ENCODE measurements around the gene DGKG.

Gene DGKG

GRCh38 chr3:186322761-186323160, 39.3 kb downstream of the DGKG start:
- in situ Hi-C loops (cut with MboI; ENCODE audit: low pct_unique_long_range_greater_than_20kb, low sequenced_read_pairs), result no loop called here
- no peak for DNase-seq

DNA sequence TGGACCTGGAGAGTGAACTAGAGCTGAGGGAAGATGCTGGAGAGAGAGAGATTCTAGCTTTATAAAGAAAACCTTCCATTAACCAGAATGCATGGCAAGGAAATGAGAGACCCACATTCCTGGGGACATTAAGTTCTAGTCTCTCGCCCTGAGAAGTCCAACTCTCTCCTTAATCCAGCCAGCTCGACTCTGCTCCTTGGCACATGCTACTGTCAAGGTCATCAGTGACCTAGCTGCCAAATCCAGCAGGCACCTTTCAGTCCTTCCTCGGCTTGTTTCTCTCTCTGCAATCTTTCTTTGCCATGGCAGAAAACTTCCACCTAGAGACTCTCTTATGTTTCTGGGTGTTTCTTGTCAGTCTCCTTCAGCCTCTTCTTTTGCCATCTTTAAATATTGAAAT, 40.3 kb downstream of the DGKG start:
- in situ Hi-C loops (cut with MboI; ENCODE audit: low pct_unique_long_range_greater_than_20kb, low sequenced_read_pairs), result no loop called here

DNA sequence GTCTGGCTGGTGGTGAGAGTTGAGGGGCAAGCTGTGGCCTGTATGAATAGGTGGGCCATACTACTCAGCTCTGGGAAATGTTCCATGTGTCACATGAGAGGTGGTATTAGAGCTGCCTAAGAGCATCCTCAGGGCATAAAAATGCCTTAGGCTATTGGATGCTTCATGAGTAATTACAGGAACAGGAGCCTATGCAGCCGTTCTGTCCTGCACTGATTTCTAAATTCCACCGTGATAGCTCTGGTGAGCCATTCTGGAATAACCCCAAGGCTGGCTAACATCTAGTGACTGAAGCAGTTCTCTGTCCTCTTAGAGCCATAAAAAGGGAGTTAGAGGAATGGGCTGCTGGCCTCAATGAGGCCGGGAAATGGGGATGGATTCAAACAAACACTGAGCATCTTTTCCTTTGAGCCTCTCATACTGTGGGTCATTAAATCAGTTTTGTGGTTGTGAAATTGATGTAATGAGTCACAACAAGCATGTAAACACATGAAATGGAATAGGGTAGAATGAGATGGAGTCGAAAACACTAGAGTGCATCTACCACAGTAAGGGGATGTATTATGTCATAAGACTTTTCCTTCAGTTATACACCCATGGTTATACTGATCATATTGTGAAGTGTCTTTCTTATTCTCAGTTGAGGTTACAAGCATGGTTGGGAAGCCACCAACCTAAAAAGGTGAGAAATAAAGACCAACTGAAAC, 41.0 kb downstream of the DGKG start:
- in situ Hi-C loops (cut with MboI; ENCODE audit: low pct_unique_long_range_greater_than_20kb, low sequenced_read_pairs), result no loop called here
- DNase-seq, result no peak

More for the DNA sequence above, 40.3 kb downstream of the DGKG start:
- DNase-seq, result no peak

DNA sequence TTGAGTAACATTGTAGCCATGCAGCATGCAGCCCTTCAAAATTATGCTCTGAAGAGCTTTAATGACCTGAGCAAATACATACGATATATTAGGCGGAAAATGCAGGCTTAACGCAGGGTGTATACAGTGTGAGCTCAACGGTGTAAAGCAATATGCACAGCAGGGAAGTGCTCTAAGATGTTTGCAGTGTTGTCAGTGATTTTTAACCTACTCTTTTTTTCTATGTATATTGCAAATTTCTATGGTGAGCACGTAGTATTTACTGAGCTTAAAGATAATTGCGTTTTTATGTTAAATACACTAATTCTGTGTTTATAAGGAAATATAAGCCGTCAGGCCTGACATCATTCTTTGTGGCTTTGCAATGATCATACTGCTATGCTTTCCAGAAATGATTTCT, 42.1 kb downstream of the DGKG start:
- in situ Hi-C loops (cut with MboI; ENCODE audit: low pct_unique_long_range_greater_than_20kb, low sequenced_read_pairs), result no loop called here
- no peak for DNase-seq

GRCh38 chr3:186318135-186318534, 43.9 kb downstream of the DGKG start:
- DNase-seq, result no peak
- in situ Hi-C loops (cut with MboI; ENCODE audit: low pct_unique_long_range_greater_than_20kb, low sequenced_read_pairs), result no loop called here

- in situ Hi-C loops (cut with MboI; ENCODE audit: low pct_unique_long_range_greater_than_20kb, low sequenced_read_pairs), result no loop called here
- DNase-seq, result no peak
Measured at GRCh38 chr3:186317478-186317877, 44.6 kb downstream of the DGKG start.

GRCh38 chr3:186316666-186317260, 45.3 kb downstream of the DGKG start:
- in situ Hi-C loops (cut with MboI; ENCODE audit: low pct_unique_long_range_greater_than_20kb, low sequenced_read_pairs), result no loop called here
- no peak for DNase-seq

DNA sequence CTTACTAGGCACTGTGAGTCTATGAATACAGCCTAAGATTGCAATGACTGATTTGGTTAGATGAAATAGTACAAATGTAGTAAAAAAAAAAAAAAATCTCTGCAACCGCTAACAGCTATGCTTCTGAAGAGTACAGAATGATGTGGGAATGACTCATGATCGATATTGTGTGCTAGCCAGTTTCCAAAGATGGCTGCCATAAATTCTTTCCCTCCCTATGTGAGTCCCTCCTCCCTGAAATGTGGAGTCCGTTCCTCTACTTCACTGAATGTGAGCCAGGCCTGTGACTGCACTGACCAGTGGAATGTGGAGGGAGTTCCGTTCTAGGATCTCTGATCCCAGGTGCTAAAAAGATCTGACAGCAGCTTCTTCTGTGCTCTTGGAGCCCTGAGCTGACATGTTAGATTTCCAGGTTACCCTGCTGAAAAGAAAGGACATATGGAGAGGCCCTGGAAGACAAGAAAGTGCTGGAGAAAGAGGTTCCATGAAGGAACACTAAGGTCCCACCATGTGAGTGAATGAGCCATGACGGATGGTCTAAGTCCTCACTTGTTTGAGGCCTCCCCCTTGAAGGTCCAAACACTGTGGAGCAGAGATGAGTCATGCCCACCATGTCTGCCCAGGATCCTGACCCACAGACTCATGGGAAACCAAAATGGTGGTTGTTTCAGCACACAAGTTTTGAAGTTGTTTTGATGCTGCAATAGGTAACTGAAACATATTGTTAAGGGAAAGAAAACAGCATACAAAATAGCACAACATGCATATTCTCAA, 46.3 kb downstream of the DGKG start:
- no peak for DNase-seq
- in situ Hi-C loops (cut with MboI; ENCODE audit: low pct_unique_long_range_greater_than_20kb, low sequenced_read_pairs), result no loop called here

- in situ Hi-C loops (cut with MboI; ENCODE audit: low pct_unique_long_range_greater_than_20kb, low sequenced_read_pairs), result no loop called here
Measured at GRCh38 chr3:186314896-186315295, 47.1 kb downstream of the DGKG start.

GRCh38 chr3:186311441-186311840, 50.6 kb downstream of the DGKG start:
- in situ Hi-C loops (cut with MboI; ENCODE audit: low pct_unique_long_range_greater_than_20kb, low sequenced_read_pairs), result no loop called here
- no peak for DNase-seq

More at GRCh38 chr3:186314896-186315295, 47.1 kb downstream of the DGKG start:
- DNase-seq, result no peak

GRCh38 chr3:186308549-186308948, 53.5 kb downstream of the DGKG start:
- in situ Hi-C loops (cut with MboI; ENCODE audit: low pct_unique_long_range_greater_than_20kb, low sequenced_read_pairs), result no loop called here
- DNase-seq, result no peak

DNA sequence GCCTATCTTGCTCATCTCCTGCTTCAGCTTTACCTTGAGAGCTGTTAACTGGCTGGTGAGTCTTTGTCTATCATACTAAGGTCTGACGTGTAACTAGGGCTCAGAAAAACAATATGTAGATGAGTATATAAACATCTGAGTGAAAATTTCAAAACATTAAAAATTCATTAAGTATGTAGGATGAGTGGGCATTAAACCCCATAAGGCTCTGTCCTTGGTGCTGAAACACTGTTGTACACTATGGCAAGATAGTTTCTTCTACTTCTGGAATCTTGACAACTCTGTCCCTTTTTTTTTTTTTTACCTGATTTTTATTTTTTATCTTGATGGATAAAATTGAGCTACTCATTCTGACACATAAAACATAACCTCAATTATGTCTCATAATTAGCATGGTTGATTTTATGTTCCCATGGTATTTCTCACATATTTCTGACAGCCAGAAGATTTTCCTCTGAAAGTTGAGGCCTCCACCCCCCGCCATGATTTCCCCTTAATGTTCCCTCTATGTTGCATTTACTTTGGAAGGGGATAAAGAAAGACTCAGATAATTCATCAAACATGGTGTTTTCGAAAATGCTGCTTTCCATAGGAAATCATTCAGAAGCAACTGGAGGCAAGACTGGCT, 54.3 kb downstream of the DGKG start:
- peak; percentile 28 for DNase-seq

DNA sequence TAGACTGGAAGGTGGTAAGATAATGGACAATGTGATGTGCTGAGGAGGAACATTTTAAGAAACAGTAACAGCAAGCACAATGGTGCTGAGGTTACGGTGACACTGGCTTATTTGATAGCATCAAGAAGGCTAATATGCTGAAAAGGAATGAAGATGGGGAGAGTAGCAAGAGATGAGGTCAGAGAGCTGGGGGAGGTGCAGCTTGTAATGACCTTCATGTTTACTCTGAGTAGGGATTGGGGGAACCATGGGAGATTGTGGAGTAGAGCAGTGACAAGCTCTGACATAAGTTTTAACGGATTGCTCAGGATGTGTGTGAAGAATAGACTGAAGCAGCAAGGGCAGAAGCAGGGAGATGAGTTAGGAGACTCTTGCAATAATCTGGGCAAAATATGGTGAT, 56.7 kb downstream of the DGKG start:
- in situ Hi-C loops (cut with MboI; ENCODE audit: low pct_unique_long_range_greater_than_20kb, low sequenced_read_pairs), result no loop called here
- DNase-seq, result no peak

More for the DNA sequence above, 54.3 kb downstream of the DGKG start:
- in situ Hi-C loops (cut with MboI; ENCODE audit: low pct_unique_long_range_greater_than_20kb, low sequenced_read_pairs), result no loop called here

- in situ Hi-C loops (cut with MboI; ENCODE audit: low pct_unique_long_range_greater_than_20kb, low sequenced_read_pairs), result no loop called here
- DNase-seq, result no peak
Measured at GRCh38 chr3:186303965-186304364, 58.1 kb downstream of the DGKG start.

DNA sequence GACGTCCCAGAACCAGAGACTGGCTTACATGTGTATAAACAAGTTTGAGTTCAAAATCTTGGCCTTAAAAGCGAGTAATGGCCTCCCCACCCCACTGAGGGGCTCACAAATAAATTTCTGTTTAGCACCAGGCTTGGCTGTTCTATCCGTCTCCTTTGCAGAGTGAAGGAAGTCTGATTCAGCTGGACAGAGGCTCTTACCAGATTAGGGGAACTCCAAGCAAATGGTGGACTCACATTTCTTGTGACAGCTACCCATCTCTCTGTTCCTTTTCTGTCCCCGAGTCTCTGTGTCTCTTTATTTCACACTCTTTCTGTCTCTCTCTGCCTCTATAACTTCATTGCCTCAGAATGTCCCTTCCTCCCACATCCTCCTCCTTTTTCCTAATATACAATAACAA, 62.7 kb downstream of the DGKG start:
- DNase-seq, result no peak
- in situ Hi-C loops (cut with MboI; ENCODE audit: low pct_unique_long_range_greater_than_20kb, low sequenced_read_pairs), result no loop called here

DNA sequence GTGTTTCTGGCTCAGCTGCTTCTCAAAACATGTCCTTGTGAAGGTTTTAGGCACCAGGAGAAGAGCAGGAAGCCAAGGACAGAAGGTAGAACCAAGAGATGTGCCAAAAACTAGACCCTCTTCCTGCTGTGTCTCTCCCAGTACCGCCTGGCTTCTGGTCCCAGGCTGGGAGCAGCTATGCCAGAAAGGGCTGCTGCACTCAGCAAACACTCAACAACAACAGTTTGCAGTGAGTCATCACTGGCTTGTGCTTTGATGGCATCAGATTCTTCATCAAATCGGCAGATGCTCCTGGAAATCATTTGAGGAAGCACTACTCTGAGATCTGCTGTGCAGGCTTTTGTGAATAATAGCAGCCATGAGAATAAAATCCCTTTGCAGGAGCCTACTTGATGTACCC, 63.2 kb downstream of the DGKG start:
- DNase-seq, result no peak
- in situ Hi-C loops (cut with MboI; ENCODE audit: low pct_unique_long_range_greater_than_20kb, low sequenced_read_pairs), result no loop called here

GRCh38 chr3:186290796-186291195, 71.2 kb downstream of the DGKG start:
- in situ Hi-C loops (cut with MboI; ENCODE audit: low pct_unique_long_range_greater_than_20kb, low sequenced_read_pairs), result no loop called here
- DNase-seq, result no peak

- in situ Hi-C loops (cut with MboI; ENCODE audit: low pct_unique_long_range_greater_than_20kb, low sequenced_read_pairs), result no loop called here
- no peak for DNase-seq
Measured at GRCh38 chr3:186287711-186288110, 74.3 kb downstream of the DGKG start.

GRCh38 chr3:186286114-186286513, 75.9 kb downstream of the DGKG start:
- in situ Hi-C loops (cut with MboI; ENCODE audit: low pct_unique_long_range_greater_than_20kb, low sequenced_read_pairs), result no loop called here
- no peak for DNase-seq

- no peak for DNase-seq
- in situ Hi-C loops (cut with MboI; ENCODE audit: low pct_unique_long_range_greater_than_20kb, low sequenced_read_pairs), result no loop called here
Measured at GRCh38 chr3:186284661-186285060, 77.4 kb downstream of the DGKG start.
